Adrenal gland (tissue), 12 donors: ENCODE measurements around the gene CGB3. TPM values are rescaled to one million over a fixed set of nuclear protein-coding genes. Genes with fewer than 3 reads are reported as not detected.
"Not testable (repeated sequence)": the region's sequence is repeated elsewhere in the genome, so short reads cannot be mapped to it uniquely, and the experiment has no call there.

ENCODE experiments used
- DNase-seq, 7 donors: peaks; one replicate each; pipeline ENCODE4 v3.0.0-alpha.2; 2019 to 2020
- H3K27ac ChIP-seq, 5 donors: fragments of 200-600 bp; sonication (generic) in 4 of 5; 1 replicate in 3 of 5; 2 replicates in 2 of 5; pipeline versions ENCODE4 v1.5.1 to v1.8.0; 2016 to 2020; ENCODE audit warnings: mild to moderate bottlenecking in 1 of 5
- H3K27me3 ChIP-seq: fragments of 200-600 bp; 2 replicates; pipeline ENCODE4 v1.8.0; 2021
- H3K36me3 ChIP-seq, 2 donors: fragments of 200-600 bp; replicated peaks in 1 of 2; 1 replicate in 1 of 2; 2 replicates in 1 of 2; pipeline versions ENCODE4 v1.5.1 to v1.8.0; 2018 to 2022
- H3K4me1 ChIP-seq, 2 donors: fragments of 200-600 bp; replicated peaks in 1 of 2; 1 replicate in 1 of 2; 2 replicates in 1 of 2; pipeline versions ENCODE4 v1.5.1 to v1.8.0; 2018 to 2021
- H3K4me3 ChIP-seq, 4 donors: fragments of 200-600 bp; sonication (generic) in 3 of 4; one replicate each; pipeline ENCODE4 v1.5.1; 2016 to 2018
- H3K9me3 ChIP-seq, 3 donors: fragments of 200-600 bp; sonication (generic) in 1 of 3; replicated peaks in 1 of 3; 1 replicate in 2 of 3; 2 replicates in 1 of 3; pipeline versions ENCODE4 v1.5.1 to v1.8.0; 2016 to 2021
- CTCF ChIP-seq, 6 experiments: fragments of 450-650 bp in 4 of 6; fragments of 200-600 bp in 2 of 6; sonication (generic) in 1 of 6; IDR thresholded peaks; 1 replicate in 5 of 6; 2 replicates in 1 of 6; pipeline versions ENCODE4 v1.5.1 to v1.8.0; 2016 to 2021; ENCODE audit warnings: antibody characterized with exemption in 6 of 6, mild to moderate bottlenecking in 2 of 6, moderate library complexity in 1 of 6
- POLR2A ChIP-seq, 2 donors: fragments of 450-650 bp; IDR thresholded peaks; one replicate each; pipeline ENCODE4 v1.6.1; 2017; ENCODE audit warnings: antibody characterized with exemption in 2 of 2, mild to moderate bottlenecking in 2 of 2, moderate library complexity in 1 of 2
- WGBS, 4 donors: extraction: QIAGEN DNeasy Blood & Tissue Kit in 2 of 4; methylation state at CpG; one replicate each; pipeline versions ENCODE4 v1.1.5 to v1.1.7; 2013 to 2017; 5-methylcytosine and 5-hydroxymethylcytosine counted together
- intact Hi-C, 2 donors: fragments of 100-400 bp; cut with DNase I; formaldehyde crosslinking; loops; one replicate each; pipeline versions ENCODE4 v1.14.1 to v1.15.0; 2022 to 2023
- polyA plus RNA-seq, 3 donors: library from polyadenylated mRNA; stranded (reverse); fragments of 200-250 nt in 2 of 3; fragments of 350-450 nt in 1 of 3; fragmentation: Illumina TruSeq in 1 of 3; extraction: RNeasy Lipid Tissue Mini Kit (QIAGEN cat#74804) in 1 of 3; gene quantifications; one replicate each; pipeline ENCODE4 v1.2.3, GENCODE V29; 2013 to 2014
- total RNA-seq, 9 donors: library from RNA; depleted of rRNA in 4 of 9; stranded (reverse); fragments of >200 nt in 4 of 9; fragments of 120-200 nt in 1 of 9; fragmentation: NEBNext Ultra II Directional in 1 of 9; extraction: Animal tissue kit (Norgen Biotek cat#: 25700) in 1 of 9; gene quantifications; one replicate each; pipeline versions ENCODE4 v1.1.0 to v1.2.4, GENCODE V29; 2013 to 2023
- donor health status: healthy with polysubstance abuse.
- donor health status: Bipolar disorder and iron deficiency.
- donor health status: DM: yes; HTN: yes; CAD: no.
- donor health status: DM: no; HTN: no; CAD: no.
- donor health status: DM: no; HTN: no; CAD: no.
- donor health status: DM: yes; HTN: yes; CAD: no.

Gene CGB3
- total and polyA plus RNA-seq, 12 donors, result not detected

DNA sequence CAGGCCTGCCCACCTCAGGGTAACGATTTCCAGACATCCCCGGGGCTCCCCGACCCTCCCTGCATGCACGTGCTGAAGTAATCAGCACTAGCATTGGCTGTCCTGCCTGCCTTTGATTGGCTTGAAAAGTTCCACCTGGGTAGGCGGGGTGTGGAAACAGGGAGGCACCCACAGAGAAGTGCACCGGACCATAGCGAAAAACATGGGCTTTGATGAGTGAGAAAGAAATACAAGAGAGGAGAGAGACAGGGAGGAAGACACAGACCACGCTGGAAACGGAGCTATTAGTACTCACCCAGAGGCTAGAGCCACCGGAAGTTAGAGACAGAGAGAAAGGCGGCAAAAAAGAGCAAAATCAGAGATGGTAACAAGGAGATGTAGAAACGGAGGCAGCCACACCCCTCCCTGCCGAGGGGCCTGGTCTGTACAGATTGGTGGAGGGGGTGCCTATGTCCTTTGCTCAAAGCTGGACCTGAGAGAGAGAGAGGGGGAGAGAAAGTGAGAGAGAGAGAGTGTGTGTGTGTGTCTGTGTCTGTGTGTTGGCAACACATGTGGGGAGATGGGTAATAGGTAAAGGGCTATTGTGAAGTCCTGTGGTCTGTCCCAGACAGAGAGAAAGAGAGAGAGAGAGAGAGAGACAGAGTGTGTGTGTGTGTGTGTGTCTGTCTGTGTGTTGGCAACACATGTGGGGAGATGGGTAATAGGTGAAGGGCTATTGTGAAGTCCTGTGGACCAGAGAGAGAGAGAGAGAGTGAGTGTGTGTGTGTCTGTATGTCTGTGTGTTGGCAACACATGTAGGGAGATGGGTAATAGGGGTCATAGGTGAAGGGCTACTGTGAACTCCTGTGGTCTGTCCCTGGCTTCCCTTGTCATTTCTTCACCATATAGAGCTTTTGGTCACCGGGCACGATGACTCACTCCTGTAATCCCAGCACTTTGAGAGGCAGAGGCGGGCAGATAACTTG lies 2.9 kb downstream of the CGB3 start:
- 47 to 59% (median 54%) methylated on average over 16 of the region's 16 CpGs for WGBS, 4 donors

GRCh38 chr19:49020342-49020741 lies 3.8 kb downstream of the CGB3 start:
- H3K27me3 ChIP-seq, result no peaks in the 10 kb centered on the region
- 79 to 86% (median 82%) methylated on average over 6 to 11 of the region's 11 CpGs for WGBS, 4 donors
- TF ChIP-seq CTCF (IDR thresholded peaks at IDR 0.05), result no peak
- no peak for TF ChIP-seq POLR2A (IDR thresholded peaks at IDR 0.05)
- no peaks in the 10 kb centered on the region for H3K9me3 ChIP-seq
- H3K4me1 ChIP-seq, result peaks cover 3 to 19% of the 10 kb centered on the region in 2 donors
- no peaks in the 10 kb centered on the region for H3K36me3 ChIP-seq
- DNase-seq, result no peak
- H3K4me3 ChIP-seq, result no peak overlapping the region
- no peak overlapping the region for H3K27ac ChIP-seq
- intact Hi-C loops, result no loop called here

More for the DNA sequence above, 2.9 kb downstream of the CGB3 start:
- Histone ChIP-seq H3K36me3 (no peaks in the 10 kb centered on the region), H3K9me3 (no peaks in the 10 kb centered on the region), H3K4me1 (peaks cover 3 to 19% of the 10 kb centered on the region in 2 donors), H3K27ac (no peak overlapping the region), H3K4me3 (no peak overlapping the region), H3K27me3 (no peaks in the 10 kb centered on the region)
- TF ChIP-seq POLR2A (IDR thresholded peaks at IDR 0.05), result no peak
- no peak for TF ChIP-seq CTCF (IDR thresholded peaks at IDR 0.05)
- no peak for DNase-seq
- intact Hi-C loops, result no loop called here

DNA sequence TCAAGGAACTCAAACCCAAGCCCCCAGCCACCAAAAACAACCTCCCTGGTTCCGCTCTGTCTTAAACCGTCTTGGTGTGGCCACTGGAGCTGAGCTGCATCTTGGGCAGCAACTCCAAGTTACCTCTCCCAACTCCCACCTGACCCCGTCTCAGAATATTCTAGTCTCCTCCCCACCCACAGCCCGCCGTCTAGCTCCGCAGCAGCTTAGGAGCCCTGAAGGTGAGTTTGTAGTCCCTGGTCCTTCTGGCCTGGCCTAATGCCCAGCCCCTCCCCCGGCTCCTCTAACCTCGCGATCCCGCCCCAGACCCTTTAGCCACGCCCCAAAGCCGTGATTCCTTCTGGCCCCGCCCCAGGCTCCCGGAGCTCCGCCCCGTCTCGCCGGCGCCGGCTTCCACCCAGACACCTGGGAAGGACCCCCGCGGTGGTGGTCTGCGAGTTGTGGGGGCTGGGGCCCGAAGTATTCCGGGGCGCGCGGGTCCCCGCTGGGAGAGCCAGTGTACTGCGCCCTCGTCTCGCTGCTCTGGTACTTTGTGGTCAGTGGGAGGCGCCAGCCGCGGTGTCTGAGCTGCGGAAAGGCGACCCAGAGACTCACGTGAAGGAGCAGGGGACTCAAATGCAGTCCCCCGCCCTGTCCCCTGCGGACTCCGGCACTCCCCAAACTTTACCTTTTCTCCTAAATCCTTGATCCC lies 4.7 kb downstream of the CGB3 start:
- peaks cover 3 to 19% of the 10 kb centered on the region in 2 donors for H3K4me1 ChIP-seq
- no peaks in the 10 kb centered on the region for H3K36me3 ChIP-seq
- peak; percentile 50 to 80 (median 75) for DNase-seq
- 11 to 33% (median 17%) methylated on average over 6 to 41 of the region's 41 CpGs for WGBS, 4 donors
- TF ChIP-seq CTCF (IDR thresholded peaks at IDR 0.05), result peak in 1 of 6 experiments; percentile 21
- TF ChIP-seq POLR2A (IDR thresholded peaks at IDR 0.05), result no peak
- H3K4me3 ChIP-seq, result peak overlapping the region in 2 of 4 donors; percentile 22 to 51
- H3K9me3 ChIP-seq, result no peaks in the 10 kb centered on the region
- H3K27me3 ChIP-seq, result no peaks in the 10 kb centered on the region
- intact Hi-C loops, result no loop called here
- no peak overlapping the region for H3K27ac ChIP-seq

- Histone ChIP-seq H3K4me3 (peak overlapping the region in 2 of 4 donors; percentile 22 to 51), H3K4me1 (peaks cover 3 to 19% of the 10 kb centered on the region in 2 donors)
- WGBS, 4 donors, result 6 to 13% (median 10%) methylated on average over 16 to 50 of the region's 50 CpGs
- H3K27ac ChIP-seq, H3K9me3 ChIP-seq, intact Hi-C loops, H3K36me3 ChIP-seq, H3K27me3 ChIP-seq: not testable (repeated sequence)
- DNase-seq, result peak in 3 of 7 donors; percentile 33 to 57 (median 36)
Measured at GRCh38 chr19:49018388-49019241, 5.5 kb downstream of the CGB3 start.
